Stimulated activated CD8-positive, alpha-beta memory T cell treated with anti-CD3 and anti-CD28 coated beads, Interleukin-12 subunit alpha, Interleukin-12 subunit beta, amount 100 ng/mL, for 24 hours (primary cell): ENCODE data around the gene TYROBP.
A peak's percentile ranks its signal among the peaks of the same experiment; 100 is the strongest.
"Not testable (repeated sequence)": the region's sequence is repeated elsewhere in the genome, so short reads cannot be mapped to it uniquely, and the experiment has no call there.

Source experiments
- DNase-seq: peaks from one replicate; pipeline ENCODE4 v3.0.0-alpha.2; 2020; ENCODE audit errors: extremely low read depth

TYROBP gene

DNA sequence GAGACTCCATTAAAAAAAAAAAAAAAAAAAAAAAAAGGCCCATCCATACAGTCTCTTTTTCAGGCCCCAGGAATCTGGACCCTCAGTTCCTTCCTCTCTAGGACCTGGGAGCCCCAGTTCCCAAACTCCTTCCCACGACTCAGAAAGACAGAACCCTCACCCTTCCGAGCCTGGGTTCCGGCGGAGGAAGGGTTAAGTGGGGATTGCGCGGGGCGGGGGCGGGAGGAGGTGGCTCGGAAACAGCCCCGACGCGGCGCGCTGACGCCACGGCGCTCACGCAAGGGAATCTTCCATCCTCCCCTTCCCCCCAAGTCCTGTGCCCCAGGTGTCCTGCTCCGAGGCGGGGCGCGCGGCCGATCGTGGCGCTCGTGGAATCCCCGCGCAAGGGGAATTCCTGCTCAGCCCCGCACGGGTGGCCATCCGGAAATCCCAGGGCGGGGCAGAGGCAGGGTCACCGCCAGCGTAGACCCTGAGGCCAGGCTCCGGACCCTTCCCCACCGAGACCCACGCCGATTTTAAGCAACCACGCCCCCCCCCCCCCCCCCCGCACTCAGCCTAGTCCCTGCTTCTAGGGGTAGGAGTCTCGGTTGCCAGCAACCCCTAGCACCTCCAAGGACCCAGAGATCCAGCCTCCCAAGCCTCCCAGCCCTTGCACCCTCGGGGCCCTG lies 8.4 kb downstream of the TYROBP start:
- DNase-seq = peak; percentile 75

GRCh38 chr19:35898499-35898809 lies 9.6 kb downstream of the TYROBP start:
- no peak for DNase-seq

GRCh38 chr19:35897706-35898451 lies 10.2 kb downstream of the TYROBP start:
- DNase-seq = no peak

GRCh38 chr19:35896643-35897040 lies 11.5 kb downstream of the TYROBP start:
- no peak for DNase-seq

GRCh38 chr19:35895911-35896642 lies 12.0 kb downstream of the TYROBP start:
- DNase-seq = no peak

DNA sequence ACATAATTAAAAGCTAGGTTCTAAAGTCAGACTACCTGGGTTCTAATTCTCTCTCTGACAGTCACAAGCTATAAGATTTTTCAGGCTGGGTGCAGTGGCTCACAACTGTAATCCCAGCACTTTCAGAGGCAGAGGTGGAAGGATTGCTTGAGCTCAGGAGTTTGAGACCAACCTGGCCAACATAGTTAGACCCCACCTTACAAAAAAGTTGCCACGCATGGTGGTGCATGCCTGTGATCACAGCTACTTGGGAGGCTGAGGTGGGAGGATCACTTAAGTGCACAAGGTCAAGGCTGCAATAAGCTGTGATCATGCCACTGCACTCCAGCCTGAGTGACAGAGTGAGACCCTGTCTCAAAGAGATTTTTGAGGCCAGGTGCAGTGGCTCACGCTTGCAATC lies 13.8 kb downstream of the TYROBP start:
- DNase-seq = no peak

GRCh38 chr19:35891819-35892218 lies 16.3 kb downstream of the TYROBP start:
- not testable (repeated sequence) for DNase-seq

DNA sequence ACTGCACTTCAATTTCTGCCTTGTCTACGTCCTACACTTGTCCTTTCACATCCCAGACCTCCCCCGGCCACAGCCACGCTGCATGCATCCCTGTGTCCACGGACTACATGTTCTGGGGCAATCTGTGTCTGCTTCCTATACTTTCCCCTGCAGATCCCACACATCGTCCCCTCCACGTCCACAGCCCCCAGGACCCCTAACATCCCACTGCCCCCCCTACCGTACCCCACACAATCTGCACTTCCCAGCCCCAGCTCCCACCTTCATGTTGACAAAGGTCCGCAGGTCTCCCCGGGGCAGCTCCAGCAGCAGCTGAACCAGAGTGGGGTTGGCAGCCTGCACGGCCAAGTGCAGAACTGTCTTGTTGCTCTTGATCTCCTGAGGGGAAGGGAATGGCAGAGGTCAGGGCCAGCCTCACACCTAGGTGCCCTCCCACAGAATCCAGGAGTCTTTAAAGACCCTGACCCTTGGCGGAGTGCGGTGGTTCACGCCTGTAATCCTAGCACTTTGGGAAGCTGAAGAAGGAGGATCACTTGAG lies 17.9 kb downstream of the TYROBP start:
- no peak for DNase-seq

GRCh38 chr19:35889370-35890112 lies 18.6 kb downstream of the TYROBP start:
- no peak for DNase-seq

- no peak for DNase-seq
Observed at GRCh38 chr19:35888398-35888797, 19.7 kb downstream of the TYROBP start.

GRCh38 chr19:35887197-35887596 lies 20.9 kb downstream of the TYROBP start:
- DNase-seq = no peak

GRCh38 chr19:35885904-35886303 lies 22.2 kb downstream of the TYROBP start:
- no peak for DNase-seq

- DNase-seq = no peak
Observed at GRCh38 chr19:35885225-35885738, 22.8 kb downstream of the TYROBP start.

DNA sequence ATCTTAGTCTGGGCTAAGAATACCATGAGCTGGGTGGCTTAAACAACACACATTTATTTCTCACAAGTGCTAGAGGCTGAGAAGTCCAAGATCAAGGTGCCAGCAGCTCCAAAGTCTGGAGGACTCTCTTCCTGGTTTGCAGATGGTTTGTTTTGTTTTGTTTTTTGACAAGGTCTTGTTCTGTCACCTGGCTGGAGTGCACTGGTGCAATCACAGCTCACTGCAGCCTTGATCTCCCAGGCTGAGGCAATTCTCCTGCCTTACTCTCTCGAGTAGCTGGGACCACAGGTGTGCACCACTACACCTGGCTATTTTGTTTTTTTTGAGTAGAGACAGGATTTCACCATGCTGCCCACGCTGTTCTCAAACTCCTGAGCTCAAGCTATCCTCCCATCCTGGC lies 24.2 kb downstream of the TYROBP start:
- DNase-seq = no peak

- no peak for DNase-seq
Observed at GRCh38 chr19:35882114-35882832, 25.8 kb downstream of the TYROBP start.

- no peak for DNase-seq
Observed at GRCh38 chr19:35879770-35880317, 28.3 kb downstream of the TYROBP start.

GRCh38 chr19:35879068-35879467 lies 29.0 kb downstream of the TYROBP start:
- no peak for DNase-seq

DNA sequence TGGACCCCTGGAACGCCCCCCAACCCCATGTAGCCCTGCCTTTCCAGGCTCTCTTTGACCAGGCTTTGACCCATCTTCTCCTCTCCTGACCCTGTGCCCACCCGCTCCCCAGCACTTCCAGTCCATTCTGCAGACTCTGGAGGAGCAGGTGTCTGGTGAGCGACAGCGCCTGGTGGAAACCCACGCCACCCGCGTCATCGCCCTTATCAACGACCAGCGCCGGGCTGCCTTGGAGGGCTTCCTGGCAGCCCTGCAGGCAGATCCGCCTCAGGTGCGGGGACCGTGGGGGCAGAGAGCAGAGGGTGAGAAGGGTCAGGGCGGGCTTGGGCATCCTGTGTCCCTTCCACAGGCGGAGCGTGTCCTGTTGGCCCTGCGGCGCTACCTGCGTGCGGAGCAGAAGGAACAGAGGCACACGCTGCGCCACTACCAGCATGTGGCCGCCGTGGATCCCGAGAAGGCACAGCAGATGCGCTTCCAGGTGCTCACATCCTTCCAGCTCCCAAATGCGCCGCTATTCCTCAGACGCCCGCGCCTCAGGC lies 33.6 kb downstream of the TYROBP start:
- DNase-seq = no peak

GRCh38 chr19:35872180-35872579 lies 35.9 kb downstream of the TYROBP start:
- no peak for DNase-seq

DNA sequence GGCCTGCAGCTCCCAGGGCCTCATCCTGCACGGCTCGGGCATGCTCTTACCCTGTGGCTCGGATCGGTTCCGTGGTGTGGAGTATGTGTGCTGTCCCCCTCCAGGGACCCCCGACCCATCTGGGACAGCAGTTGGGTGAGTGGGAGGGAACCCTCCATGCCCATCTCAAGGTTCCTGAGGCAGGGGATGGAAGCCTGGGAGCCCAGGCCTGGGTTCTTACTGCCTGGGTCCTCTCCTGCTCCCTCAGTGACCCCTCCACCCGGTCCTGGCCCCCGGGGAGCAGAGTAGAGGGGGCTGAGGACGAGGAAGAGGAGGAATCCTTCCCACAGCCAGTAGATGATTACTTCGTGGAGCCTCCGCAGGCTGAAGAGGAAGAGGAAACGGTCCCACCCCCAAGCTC lies 36.5 kb downstream of the TYROBP start:
- DNase-seq = no peak

GRCh38 chr19:35870798-35871197 lies 37.3 kb downstream of the TYROBP start:
- DNase-seq = no peak
